ENCODE data around the gene PARM1.

PARM1 gene

GRCh38 chr4:74942918-74943253 is 10.0 kb downstream of the PARM1 start:
- no peak for DNase-seq

- DNase-seq, result peak; percentile 46
These were observed 11.5 kb downstream of the PARM1 start for GRCh38 chr4:74944354-74944793.

- no peak for DNase-seq
These were observed 13.3 kb downstream of the PARM1 start for GRCh38 chr4:74946196-74946595.

GRCh38 chr4:74947798-74948197 is 14.9 kb downstream of the PARM1 start:
- DNase-seq, result no peak

GRCh38 chr4:74948236-74948635 is 15.3 kb downstream of the PARM1 start:
- no peak for DNase-seq

GRCh38 chr4:74950200-74950599 is 17.3 kb downstream of the PARM1 start:
- no peak for DNase-seq

GRCh38 chr4:74950882-74951281 is 18.0 kb downstream of the PARM1 start:
- no peak for DNase-seq

- DNase-seq, result no peak
These were observed 20.7 kb downstream of the PARM1 start for GRCh38 chr4:74953647-74954046.

GRCh38 chr4:74958881-74959280 is 26.0 kb downstream of the PARM1 start:
- DNase-seq, result no peak

GRCh38 chr4:74961230-74961629 is 28.3 kb downstream of the PARM1 start:
- no peak for DNase-seq

- DNase-seq, result no peak
These were observed 29.7 kb downstream of the PARM1 start for GRCh38 chr4:74962584-74962983.

GRCh38 chr4:74964311-74964710 is 31.4 kb downstream of the PARM1 start:
- DNase-seq, result no peak

- no peak for DNase-seq
These were observed 34.4 kb downstream of the PARM1 start for GRCh38 chr4:74967324-74967723.

- no peak for DNase-seq
These were observed 35.7 kb downstream of the PARM1 start for GRCh38 chr4:74968456-74969164.

GRCh38 chr4:74969507-74970474 is 36.9 kb downstream of the PARM1 start:
- DNase-seq, result no peak

GRCh38 chr4:74970577-74970976 is 37.7 kb downstream of the PARM1 start:
- DNase-seq, result no peak

- DNase-seq, result no peak
These were observed 38.9 kb downstream of the PARM1 start for GRCh38 chr4:74971862-74972261.

- no peak for DNase-seq
These were observed 42.2 kb downstream of the PARM1 start for GRCh38 chr4:74975082-74975481.

GRCh38 chr4:74975848-74976824 is 43.2 kb downstream of the PARM1 start:
- DNase-seq, result no peak

- DNase-seq, result no peak
These were observed 49.8 kb downstream of the PARM1 start for GRCh38 chr4:74982546-74983252.

- DNase-seq, result no peak
These were observed 50.3 kb downstream of the PARM1 start for GRCh38 chr4:74983253-74983635.

- no peak for DNase-seq
These were observed 57.5 kb downstream of the PARM1 start for GRCh38 chr4:74990276-74990875.

Measured in NCI-H510A treated with DMSO at 0.1 percent for 48 hours (cell line).